ENCODE measurements around the gene CD244.

Gene CD244, protein sequence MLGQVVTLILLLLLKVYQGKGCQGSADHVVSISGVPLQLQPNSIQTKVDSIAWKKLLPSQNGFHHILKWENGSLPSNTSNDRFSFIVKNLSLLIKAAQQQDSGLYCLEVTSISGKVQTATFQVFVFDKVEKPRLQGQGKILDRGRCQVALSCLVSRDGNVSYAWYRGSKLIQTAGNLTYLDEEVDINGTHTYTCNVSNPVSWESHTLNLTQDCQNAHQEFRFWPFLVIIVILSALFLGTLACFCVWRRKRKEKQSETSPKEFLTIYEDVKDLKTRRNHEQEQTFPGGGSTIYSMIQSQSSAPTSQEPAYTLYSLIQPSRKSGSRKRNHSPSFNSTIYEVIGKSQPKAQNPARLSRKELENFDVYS

DNA sequence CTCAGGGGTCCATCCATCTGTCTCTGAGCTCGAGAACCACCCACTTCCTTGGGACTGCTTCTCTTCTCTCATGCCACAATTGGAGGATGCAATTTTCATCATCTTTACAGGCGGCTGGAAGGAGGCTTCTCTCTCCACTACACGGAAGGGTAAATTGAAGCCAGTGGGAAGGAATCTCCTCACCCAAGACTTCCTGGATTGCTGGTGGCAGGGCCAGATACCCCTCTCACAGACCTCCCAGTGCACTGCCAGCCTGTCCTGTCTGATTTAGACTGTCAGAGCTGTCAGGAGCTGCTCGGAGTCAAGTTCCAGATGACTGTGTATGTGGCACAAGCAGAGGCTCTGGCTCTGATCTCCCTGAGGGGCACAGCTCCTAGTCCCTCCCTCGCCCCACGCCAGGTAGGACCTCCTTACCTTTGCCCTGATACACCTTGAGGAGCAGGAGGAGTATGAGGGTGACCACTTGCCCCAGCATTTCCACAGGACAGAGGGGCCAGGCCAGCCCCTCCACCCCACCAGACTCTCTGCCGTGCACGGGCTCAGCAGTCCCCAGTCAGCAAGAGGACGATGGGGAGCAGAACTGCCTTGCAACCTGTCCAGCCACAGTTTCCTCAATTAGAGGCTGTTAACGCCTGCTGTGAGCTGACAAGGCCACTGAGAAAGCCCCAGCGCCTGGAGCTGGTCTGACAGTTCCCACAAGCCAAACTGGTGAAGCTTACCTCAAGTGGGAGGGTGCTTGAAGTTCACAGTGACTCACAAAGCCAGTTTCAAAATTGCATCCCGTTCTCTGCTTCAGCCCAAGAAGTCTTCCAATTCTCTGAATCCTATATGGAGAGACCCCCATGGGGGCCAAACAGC is at the start of gene CD244:
CD244 (minus strand) TSS at position 685 of the 858 bp plus-strand sequence; CDS start at position 475, 210 bp downstream.
- DNase-seq (ENCODE audit: low read depth in 2 of 2) = peak in 1 of 2 donors; percentile 54
- TF ChIP-seq, protein P1, sequence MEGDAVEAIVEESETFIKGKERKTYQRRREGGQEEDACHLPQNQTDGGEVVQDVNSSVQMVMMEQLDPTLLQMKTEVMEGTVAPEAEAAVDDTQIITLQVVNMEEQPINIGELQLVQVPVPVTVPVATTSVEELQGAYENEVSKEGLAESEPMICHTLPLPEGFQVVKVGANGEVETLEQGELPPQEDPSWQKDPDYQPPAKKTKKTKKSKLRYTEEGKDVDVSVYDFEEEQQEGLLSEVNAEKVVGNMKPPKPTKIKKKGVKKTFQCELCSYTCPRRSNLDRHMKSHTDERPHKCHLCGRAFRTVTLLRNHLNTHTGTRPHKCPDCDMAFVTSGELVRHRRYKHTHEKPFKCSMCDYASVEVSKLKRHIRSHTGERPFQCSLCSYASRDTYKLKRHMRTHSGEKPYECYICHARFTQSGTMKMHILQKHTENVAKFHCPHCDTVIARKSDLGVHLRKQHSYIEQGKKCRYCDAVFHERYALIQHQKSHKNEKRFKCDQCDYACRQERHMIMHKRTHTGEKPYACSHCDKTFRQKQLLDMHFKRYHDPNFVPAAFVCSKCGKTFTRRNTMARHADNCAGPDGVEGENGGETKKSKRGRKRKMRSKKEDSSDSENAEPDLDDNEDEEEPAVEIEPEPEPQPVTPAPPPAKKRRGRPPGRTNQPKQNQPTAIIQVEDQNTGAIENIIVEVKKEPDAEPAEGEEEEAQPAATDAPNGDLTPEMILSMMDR (IDR thresholded peaks at IDR 0.05; ENCODE audit: low read depth, low read length) = no peak
- H3K4me3 ChIP-seq (replicated peaks in 1 of 2; ENCODE audit: low read depth in 2 of 2, low read length in 2 of 2) = no peak within 1 kb of the TSS

DNA sequence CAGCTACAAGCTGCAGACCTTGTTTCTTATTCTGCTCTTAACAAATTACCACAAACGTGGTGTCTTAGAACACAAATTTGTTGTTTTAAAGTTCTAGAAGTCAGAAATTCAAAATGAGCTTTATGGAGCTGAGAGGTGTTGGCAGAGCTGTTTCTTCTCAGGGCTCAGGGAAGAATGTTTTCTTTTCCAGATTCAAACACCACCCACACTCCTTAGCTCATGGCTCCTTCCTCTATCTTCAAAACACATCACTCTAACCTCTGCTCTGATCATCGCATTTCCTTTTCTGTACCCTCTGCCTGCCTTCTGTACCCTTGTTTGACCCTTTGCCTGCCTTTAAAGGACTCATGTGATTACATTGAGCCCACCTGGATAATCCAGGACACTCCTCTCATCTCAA is 49.2 kb upstream of the CD244 start:
- no peak overlapping the region for H3K4me3 ChIP-seq (replicated peaks in 1 of 2; ENCODE audit: low read depth in 2 of 2, low read length in 2 of 2)
- TF ChIP-seq, protein P1 (IDR thresholded peaks at IDR 0.05; ENCODE audit: low read depth, low read length) = no peak
- no peak for DNase-seq (ENCODE audit: low read depth in 2 of 2)

GRCh38 chr1:160911441-160911840 is 48.8 kb upstream of the CD244 start:
- DNase-seq (ENCODE audit: low read depth in 2 of 2) = peak in 1 of 2 donors; percentile 98
- H3K4me3 ChIP-seq (replicated peaks in 1 of 2; ENCODE audit: low read depth in 2 of 2, low read length in 2 of 2) = no peak overlapping the region
- TF ChIP-seq, protein P1 (IDR thresholded peaks at IDR 0.05; ENCODE audit: low read depth, low read length) = no peak

GRCh38 chr1:160910170-160910750 is 47.6 kb upstream of the CD244 start:
- TF ChIP-seq, protein P1 (IDR thresholded peaks at IDR 0.05; ENCODE audit: low read depth, low read length) = no peak
- H3K4me3 ChIP-seq (replicated peaks in 1 of 2; ENCODE audit: low read depth in 2 of 2, low read length in 2 of 2) = no peak overlapping the region
- DNase-seq (ENCODE audit: low read depth in 2 of 2) = no peak

DNA sequence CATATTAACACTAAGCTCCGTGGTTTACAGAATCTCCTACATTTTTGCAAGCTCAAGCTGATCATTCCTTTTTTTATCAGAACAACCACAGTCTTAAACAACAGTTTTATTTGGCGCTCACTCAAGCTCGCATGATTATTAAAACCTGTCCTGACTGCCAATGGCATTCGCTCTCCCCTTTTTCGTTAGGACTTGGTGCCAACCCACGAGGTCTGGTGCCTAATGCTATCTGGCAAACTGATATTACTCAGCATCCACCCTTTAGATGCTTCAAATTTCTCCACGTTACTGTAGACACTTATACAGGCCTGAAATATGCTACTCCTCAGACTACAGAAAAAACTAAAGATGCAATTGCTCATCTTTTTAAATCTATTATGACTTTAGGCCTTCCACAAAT is 45.3 kb upstream of the CD244 start:
- DNase-seq (ENCODE audit: low read depth in 2 of 2) = peak; percentile 1 to 96
- TF ChIP-seq, protein P1 (IDR thresholded peaks at IDR 0.05; ENCODE audit: low read depth, low read length) = no peak
- H3K4me3 ChIP-seq (replicated peaks in 1 of 2; ENCODE audit: low read depth in 2 of 2, low read length in 2 of 2) = no peak overlapping the region

- no peak overlapping the region for H3K4me3 ChIP-seq (replicated peaks in 1 of 2; ENCODE audit: low read depth in 2 of 2, low read length in 2 of 2)
- TF ChIP-seq, protein P1 (IDR thresholded peaks at IDR 0.05; ENCODE audit: low read depth, low read length) = no peak
- DNase-seq (ENCODE audit: low read depth in 2 of 2) = no peak
Observed at GRCh38 chr1:160905617-160905989, 42.9 kb upstream of the CD244 start.

All from cardiac fibroblast (primary cell).